Posterior vena cava (tissue), 2 donors: ENCODE measurements around the gene SF3B1. TPM values are rescaled to one million over a fixed set of nuclear protein-coding genes. Genes with fewer than 3 reads are reported as not detected.
"Not testable (repeated sequence)": the region's sequence is repeated elsewhere in the genome, so short reads cannot be mapped to it uniquely, and the experiment has no call there.

Experiments used
- DNase-seq: peaks from one replicate; pipeline ENCODE4 v3.0.0-alpha.2; 2020; ENCODE audit warnings: low spot score
- intact Hi-C, 2 donors: fragments of 100-400 bp; cut with DNase I; formaldehyde crosslinking; loops; one replicate each; pipeline versions ENCODE4 v1.14.1 to v1.14.2; 2022 to 2023
- total RNA-seq, 2 donors: library from RNA; stranded (reverse); fragmentation: NEBNext Ultra II Directional; extraction: Animal tissue kit (Norgen Biotek cat#: 25700); gene quantifications; one replicate each; pipeline ENCODE4 v1.2.1, GENCODE V29; 2021
- donor health status: DM: yes; HTN: yes; CAD: no.
- donor health status: DM: yes; HTN: yes; CAD: no.

SF3B1 gene
- total RNA-seq, 2 donors from 2014 or later = 190 to 201 TPM

- DNase-seq = no peak
- intact Hi-C loops = no loop called here
These were observed 12.0 kb upstream of the SF3B1 start for GRCh38 chr2:197446844-197447243.

GRCh38 chr2:197445746-197446145 is 10.9 kb upstream of the SF3B1 start:
- no peak for DNase-seq
- intact Hi-C loops = no loop called here

GRCh38 chr2:197442857-197443256 is 8.0 kb upstream of the SF3B1 start:
- intact Hi-C loops = no loop called here
- no peak for DNase-seq

- intact Hi-C loops = no loop called here
- no peak for DNase-seq
These were observed 2.6 kb upstream of the SF3B1 start for GRCh38 chr2:197437380-197437779.

DNA sequence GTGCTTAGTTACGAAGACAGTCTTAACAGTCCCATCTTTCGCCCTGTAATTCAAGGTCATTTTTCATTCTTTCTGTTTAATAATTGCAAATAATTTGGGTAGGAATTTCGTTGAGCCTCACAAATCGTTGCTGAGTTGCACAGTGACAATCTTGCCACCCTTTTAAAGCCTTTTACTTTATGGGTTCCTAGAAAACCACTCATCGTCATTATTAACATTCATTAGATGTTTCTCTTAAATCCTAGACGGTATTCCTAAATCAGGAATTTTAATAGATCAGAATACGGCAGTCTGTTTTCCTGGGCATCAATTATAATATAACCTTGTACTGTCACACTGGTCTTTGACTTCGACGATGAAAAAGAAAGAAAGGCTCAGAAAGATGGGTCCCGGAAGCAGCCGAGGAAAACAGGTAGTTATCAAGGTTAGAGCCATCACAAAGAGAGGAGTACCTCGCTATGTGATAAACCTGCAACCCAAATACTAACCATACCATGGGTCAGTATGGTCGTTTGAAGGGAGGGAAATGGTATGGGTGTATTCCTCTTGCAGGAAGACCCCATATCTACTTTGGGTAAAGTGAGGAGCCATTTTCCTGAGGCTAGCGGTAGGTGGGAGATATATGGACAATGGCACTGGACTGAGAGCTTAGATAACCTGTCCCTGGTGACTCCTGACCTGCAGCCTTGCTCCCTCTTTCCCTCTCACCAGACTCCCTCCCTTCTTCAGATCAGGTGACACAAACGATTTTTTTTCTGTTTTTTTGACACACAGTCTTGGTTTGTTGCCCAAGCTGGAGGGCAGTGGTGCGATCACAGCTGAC is 981 bp upstream of the SF3B1 start:
- intact Hi-C loops = loop anchor here in 1 of 2 donors (2.0 kb wide), 1 partner anchor 17 kb away; the partner anchor contains the start of gene COQ10B
- DNase-seq = no peak

GRCh38 chr2:197433780-197434438 is 919 bp downstream of the SF3B1 start:
- intact Hi-C loops = loop anchor here in 1 of 2 donors (2.0 kb wide), 1 partner anchor 19 kb away; the partner anchor contains the start of gene COQ10B
- DNase-seq = no peak

DNA sequence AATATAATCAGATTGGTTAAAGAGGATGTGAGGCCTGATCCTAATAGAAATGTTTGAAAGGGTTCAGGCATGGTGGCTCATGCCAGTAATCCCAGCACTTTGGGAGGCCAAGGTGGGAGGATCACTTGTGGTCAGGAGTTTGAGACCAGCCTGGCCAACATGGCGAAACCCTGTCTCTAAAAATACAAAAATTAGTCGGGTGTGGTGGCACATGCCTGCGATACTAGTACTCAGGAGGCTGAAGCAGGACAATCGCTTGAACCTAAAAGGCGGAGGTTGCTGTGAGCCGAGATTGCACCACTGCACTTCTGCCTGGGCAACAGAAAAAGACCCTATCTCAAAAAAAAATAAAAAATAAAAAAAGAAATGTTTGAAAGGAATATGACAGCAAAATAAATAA is 2.3 kb downstream of the SF3B1 start:
- intact Hi-C loops, DNase-seq: not testable (repeated sequence)

- intact Hi-C loops = no loop called here
- no peak for DNase-seq
These were observed 3.0 kb downstream of the SF3B1 start for GRCh38 chr2:197431858-197432257.

GRCh38 chr2:197427986-197428385 is 6.8 kb downstream of the SF3B1 start:
- DNase-seq = no peak
- intact Hi-C loops = no loop called here

- intact Hi-C loops = no loop called here
These were observed 7.9 kb downstream of the SF3B1 start for GRCh38 chr2:197426723-197427603.

GRCh38 chr2:197425550-197425949 is 9.3 kb downstream of the SF3B1 start:
- DNase-seq = no peak
- intact Hi-C loops = no loop called here

More at GRCh38 chr2:197426723-197427603, 7.9 kb downstream of the SF3B1 start:
- DNase-seq = no peak

DNA sequence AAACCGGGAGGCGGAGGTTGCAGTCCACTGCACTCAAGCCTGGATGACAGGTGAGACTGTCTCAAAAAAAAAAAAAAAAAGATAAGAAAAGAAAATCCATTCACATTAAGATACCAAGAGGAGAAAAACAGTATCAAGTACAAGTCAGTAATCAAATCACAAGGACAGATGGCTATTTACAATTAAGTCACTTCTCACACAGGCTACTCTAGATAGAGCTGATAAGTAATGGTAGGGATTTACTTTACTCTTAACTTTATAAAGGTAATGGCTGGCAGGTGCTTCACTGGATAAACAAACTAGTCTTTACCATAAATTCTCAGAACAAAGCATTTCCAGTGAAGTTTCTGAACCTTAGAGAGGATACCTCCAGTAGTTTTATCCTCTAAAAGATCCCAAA is 11.5 kb downstream of the SF3B1 start:
- no peak for DNase-seq
- intact Hi-C loops = no loop called here

DNA sequence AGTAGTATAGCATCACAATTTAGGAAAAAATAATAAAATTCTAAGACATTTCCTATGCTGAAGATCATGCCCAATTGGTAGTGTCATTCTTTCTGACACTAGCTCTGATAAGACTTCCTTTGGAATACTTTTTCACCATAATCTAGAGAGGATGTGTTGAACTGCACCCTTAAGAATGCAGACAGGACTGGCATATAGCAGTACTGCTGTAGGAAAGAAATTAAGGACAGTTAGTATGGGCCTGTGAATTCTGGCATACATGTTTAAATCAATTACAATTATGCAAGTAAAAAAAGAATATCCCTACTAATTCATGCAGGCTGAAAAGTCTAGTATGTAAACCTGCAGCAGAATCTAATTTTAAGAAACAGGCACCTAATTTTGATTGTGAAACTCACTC is 15.4 kb downstream of the SF3B1 start:
- intact Hi-C loops = no loop called here

GRCh38 chr2:197416268-197416667 is 18.6 kb downstream of the SF3B1 start:
- no peak for DNase-seq
- intact Hi-C loops = no loop called here

More for the DNA sequence above, 15.4 kb downstream of the SF3B1 start:
- no peak for DNase-seq

GRCh38 chr2:197414515-197414914 is 20.3 kb downstream of the SF3B1 start:
- no peak for DNase-seq
- intact Hi-C loops = no loop called here

DNA sequence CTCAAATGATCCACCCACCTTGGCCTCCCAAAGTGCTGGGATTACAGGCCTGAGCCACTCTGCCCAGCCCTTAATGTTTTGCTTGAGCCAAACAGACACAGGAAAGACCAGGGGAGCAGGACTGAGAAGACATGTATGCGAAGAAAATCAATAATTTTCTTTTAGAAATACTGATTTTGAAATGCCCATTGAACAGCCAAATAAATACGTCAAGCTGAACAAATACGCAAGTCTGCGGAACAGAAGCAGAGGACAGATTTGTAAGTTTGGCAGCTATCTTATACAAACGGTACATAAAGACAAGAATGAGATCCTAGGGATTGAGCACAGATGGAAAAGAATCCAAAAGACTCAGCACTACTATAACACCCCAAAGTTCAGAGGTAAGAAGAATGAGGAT is 20.8 kb downstream of the SF3B1 start:
- intact Hi-C loops = no loop called here
- DNase-seq = no peak

GRCh38 chr2:197405582-197405981 is 29.2 kb downstream of the SF3B1 start:
- DNase-seq = no peak
- intact Hi-C loops = no loop called here

DNA sequence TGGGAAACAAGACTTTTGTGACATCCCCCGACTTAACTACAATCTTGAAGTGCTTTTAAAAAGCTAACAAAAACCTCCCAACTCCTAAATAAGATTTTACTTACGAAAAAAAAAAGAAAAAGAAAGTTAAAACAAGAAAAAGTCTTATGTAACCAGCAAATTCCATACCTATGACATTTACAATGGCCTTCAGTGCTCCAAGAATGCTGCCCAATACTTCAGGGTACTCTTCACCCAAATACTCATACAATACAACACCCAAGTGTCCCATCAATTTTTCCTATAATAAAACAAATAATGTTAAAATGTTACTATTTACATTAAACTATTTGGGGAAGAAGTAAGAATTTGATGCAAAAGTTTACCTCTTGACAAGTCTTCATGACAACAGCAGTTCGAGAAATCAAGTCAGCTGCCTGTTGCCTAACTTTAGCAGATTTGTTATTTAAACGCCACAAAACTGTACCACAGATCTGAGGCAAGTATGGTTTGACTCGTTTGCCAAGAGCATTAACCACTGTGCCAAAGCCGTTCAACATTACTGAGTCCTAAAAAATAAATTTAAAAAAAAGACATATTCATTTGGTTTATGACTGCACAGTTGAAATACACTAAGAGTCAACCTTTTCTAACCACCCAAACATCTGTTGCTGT is 34.8 kb downstream of the SF3B1 start:
- no peak for DNase-seq
- intact Hi-C loops = no loop called here

- intact Hi-C loops = no loop called here
- DNase-seq = no peak
These were observed 35.9 kb downstream of the SF3B1 start for GRCh38 chr2:197398913-197399312.
